Nucleus accumbens (tissue), 56 donors: ENCODE measurements around the gene ACKR1.

Source experiments
- DNase-seq, 56 donors: peaks; one replicate each; lab custom pipeline; 2025; lab: John Stamatoyannopoulos, UW

The ACKR1 gene, protein sequence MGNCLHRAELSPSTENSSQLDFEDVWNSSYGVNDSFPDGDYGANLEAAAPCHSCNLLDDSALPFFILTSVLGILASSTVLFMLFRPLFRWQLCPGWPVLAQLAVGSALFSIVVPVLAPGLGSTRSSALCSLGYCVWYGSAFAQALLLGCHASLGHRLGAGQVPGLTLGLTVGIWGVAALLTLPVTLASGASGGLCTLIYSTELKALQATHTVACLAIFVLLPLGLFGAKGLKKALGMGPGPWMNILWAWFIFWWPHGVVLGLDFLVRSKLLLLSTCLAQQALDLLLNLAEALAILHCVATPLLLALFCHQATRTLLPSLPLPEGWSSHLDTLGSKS

DNA sequence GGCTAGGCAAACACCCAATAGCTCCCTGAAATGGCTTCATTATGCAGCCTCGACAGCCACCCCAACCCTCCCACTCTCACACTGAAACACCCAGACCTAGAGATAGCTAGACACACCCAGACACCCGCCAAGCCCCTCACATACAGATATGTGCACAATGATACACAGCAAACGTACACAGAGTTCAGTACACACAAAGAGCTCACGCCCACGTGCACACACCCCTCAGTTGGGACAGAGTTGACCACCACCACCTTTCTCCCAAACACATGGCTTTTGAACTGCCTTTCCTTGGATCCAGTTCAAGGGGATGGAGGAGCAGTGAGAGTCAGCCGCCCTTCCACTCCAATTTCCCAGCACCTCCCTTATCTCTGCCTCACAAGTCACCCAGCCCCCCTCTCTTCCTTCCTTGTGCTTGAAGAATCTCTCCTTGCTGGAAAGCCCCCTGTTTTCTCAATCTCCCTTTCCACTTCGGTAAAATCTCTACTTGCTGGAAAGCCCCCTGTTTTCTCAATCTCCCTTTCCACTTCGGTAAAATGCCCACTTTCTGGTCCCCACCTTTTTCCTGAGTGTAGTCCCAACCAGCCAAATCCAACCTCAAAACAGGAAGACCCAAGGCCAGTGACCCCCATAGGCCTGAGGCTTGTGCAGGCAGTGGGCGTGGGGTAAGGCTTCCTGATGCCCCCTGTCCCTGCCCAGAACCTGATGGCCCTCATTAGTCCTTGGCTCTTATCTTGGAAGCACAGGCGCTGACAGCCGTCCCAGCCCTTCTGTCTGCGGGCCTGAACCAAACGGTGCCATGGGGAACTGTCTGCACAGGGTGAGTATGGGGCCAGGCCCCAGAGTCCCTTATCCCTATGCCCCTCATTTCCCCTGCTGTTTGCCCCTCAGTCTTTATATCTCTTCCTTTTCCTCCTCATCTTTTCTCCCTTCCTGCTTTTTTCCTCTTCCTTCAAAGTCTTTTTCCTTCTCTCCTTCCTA is at the start of gene ACKR1:
Gene ACKR1, plus strand, starts transcription at position 715 of the 981 bp plus-strand sequence. Its CDS starts 85 bp downstream, at position 800.
- DNase-seq, result no peak

DNA sequence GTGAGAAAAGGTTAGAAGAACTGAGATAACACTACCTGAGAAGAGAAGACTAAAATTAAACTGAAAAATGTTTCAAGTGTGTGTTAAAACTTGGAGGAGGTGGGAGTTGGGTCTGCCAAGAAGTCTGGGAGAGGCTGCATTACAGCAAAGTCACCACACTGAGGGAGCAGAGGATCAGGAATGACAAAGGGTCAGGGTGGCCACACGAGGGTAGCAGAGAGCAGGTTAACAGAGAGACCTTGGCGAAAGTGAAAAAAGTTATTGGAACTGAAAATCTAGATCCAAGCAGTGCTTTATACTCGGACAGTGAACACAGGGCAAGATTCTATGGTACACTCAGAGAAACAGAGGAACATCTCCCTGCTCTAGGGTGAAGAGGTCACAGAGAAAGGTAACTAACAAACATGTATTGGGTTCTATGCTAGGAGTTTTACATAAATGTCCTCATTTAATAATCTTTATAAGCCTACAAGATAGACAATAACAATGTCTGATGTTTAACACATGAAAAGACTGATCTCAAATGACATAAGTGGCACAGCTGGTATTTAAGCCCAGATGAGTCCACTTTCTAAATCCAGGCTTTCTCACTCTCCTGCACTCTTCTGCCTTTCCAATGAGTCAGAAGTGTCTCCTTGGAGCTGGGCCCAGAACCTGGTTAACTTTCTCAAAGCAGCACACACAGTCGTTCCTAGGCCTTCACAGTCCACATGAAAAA is 43.5 kb upstream of the ACKR1 start:
- DNase-seq, result peak in 46 of 56 donors; percentile 11 to 86 (median 60)

DNA sequence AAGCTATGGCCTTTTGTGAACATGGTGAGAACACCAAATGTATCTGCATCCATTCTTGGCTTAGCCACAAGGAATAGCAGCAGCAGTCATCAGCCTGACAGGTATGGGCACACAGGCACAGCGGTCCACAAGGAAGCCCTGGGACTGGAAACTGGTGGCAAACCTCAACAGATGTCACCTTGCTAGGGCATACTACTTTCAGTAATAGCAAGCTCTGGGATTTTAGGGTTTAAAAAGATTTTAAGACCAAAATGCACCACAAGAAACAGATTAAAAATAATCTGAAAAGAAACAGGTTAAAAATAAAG is 43.0 kb upstream of the ACKR1 start:
- no peak for DNase-seq

DNA sequence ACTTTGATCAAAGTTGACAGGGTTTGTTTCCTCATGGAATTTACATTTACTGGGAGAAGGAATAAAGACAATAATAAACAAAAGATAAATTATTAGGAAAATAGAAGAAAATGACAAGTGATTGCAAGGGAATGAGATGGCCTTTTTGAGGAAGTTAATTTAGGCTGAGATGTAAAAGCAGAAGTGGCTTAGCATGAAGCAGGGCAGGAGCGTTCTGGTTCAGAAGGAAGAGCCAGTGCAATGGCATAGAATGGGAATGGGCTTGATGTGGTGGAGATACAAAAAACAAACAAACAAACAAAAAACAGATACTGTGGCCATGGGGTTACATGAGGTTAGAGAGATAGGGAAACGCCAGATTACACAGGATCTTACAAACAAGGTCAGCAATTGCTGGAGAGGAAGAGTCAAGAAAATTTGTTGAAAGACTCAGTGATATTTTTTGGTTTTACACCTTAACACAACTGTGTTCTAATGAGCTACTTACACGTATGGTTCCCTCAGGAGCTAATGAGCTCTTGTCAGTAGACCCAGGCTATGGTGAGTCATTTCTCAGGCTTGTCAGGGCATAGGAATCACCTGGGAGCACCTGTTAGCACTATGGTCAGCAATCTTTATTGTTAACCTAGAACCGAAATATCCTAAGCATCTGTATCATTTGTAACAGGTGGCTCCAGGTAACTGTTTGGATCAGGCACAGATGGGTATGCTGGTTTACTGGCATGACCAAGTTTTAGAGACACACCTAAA is 42.0 kb upstream of the ACKR1 start:
- no peak for DNase-seq

DNA sequence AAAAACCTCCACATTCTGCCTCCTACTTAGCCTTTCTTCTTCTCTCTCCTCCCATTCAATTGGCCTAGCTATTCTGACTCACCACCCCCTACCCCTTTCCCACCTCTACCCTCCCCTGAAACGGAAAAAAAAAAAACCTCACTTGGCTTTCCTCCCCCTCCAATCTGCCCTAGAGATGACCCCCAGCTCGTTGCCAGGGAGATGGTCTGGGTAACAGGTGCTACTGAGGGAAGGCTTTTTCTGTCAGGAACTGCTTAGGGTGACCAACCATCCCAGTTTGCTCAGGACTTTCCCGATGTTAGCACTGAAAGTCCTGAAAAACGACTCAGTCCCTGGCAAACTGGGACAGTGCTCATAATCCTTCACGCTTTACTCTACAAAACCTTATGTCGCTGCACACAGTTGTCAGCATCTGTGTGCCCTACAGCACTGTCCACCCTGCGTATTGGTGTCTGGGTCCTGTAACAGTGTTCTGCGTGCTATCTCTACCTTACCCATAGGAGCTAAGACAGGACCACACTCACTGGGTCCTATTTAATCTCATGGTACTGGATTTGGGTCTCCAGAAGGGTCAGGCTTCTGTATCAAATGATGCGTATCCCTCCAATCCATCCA is 41.0 kb upstream of the ACKR1 start:
- DNase-seq, result no peak

DNA sequence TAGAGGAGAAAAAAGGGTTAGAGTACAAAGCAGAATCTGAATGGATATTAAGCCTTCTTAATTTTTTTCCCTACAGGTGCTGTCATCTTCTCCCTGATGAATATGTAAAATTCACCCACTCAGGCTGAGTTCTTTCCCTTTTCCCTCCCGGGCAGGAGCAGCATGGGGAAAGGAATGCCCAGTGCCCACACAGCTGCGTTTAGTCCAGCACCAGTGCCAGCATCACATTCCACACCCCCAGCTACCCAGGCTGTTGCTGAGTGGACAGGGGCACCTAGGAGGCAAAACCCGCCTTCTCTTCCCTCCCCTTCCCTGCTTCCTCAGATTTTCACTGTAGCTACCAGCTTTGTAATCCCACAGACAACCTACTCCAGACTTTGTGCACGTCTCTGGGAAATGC is 36.6 kb upstream of the ACKR1 start:
- peak in 2 of 56 donors; percentile 14 to 50 for DNase-seq

DNA sequence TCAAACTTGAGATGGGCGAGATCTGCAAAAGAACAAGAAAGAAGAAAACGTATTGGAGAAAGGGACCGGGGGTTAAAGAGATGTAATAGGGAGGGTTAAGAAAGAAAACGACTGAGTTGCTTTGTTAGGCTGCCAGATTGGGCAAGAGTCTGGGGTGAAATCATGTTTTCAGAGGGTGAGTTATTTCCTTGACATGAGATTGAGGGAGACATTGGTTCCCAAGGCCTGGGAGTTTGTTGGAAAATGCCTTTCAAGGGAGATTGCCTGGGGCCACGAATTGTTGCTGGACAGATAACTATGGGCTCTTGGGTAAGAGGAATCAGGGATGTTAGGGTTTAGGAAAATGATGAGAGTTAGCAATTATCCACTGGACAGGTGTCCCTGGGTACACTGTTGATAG is 34.0 kb upstream of the ACKR1 start:
- DNase-seq, result no peak

DNA sequence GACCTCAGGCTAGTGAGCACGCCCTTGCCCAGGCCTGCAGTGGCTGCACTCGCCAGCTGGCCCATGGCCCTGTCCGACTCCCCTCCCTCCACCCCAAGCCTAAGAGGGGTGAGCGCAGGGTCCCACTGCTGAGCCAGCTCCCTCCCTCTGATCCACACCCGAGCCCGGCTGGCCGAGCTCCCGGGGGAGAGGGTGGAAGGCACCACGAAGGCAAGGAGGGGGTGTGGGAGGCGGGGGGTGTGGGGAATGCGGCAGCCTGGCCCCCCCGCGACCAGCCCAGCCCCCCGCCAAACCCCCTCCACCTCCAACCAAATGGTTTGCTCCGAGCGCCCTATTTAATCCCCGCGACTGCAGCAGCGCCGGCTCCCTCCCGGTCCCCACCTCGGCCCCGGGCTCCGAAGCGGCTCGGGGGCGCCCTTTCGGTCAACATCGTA is 33.4 kb upstream of the ACKR1 start, which contains the start of gene CADM3:
Gene CADM3, plus strand, starts transcription at position 362 of the 434 bp plus-strand sequence. CDS start 151 bp downstream, outside the sequence.
- peak in 44 of 56 donors; percentile 19 to 83 (median 62) for DNase-seq

DNA sequence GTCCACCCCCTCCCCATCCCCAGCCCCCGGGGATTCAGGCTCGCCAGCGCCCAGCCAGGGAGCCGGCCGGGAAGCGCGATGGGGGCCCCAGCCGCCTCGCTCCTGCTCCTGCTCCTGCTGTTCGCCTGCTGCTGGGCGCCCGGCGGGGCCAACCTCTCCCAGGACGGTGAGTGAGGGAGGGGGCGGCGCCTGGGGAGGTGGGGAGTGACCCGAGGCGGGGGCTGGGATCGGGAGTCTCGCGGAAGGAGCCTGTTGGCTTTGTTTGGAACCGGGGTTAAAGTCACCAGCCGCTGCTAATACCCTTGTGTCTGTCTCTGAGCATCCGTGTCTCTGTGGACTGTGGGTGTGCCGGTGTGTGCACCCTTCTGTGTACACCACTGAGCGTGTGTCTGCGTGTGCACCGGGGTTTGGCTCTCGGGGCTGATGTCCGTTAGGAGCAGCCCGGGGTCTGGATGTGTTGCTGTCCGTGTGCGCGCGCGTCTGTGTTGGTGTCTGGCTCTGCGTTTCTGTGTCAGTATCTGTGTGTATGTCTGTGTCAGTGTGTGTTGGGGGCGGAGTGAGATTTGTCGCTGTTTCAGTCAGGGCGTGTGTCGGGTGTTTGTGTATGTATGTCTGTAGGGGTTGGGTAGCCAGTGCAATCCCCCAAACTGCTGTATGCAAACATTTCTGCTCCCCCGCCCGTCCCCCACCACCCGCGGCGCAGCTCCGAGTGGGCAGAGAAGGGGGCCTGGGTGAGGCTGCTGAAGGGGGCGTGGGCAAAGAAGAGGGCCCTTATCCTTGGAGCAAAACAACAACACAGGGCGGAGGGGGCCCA is 32.8 kb upstream of the ACKR1 start:
- peak in 22 of 56 donors; percentile 4 to 80 (median 54) for DNase-seq

DNA sequence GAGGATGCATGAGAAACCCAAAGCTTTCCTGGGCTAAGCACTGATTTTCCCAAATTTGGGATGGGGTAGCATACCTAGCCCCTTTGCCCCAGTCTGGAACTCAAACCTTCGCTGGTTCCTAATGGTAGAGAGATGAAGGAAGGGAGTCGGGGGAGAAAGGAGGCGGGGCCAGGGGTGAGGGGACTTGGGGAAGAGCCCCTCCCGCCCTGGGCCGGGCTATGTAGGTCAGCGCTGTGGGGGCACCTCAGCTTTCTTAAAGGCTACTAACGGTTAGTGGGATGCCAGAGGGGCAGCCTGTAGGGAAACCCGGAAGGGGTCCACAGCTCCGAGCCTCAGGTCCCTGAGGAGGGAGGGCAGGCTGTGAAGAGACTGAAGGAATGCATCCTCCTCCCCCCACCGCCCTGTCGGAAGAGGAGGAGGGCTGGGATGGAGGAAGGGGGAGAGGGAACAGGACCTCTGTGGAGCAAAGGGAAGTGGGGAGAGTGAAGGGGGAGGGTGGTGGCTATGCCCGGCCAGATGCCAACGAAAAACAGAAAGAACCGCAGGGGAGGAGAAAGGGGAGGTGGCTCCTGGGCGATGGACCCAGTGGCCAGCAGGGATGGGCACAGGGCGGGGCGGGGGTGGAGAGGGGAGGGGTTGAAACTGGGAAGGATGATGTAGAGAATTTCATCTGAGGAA is 31.9 kb upstream of the ACKR1 start:
- peak in 22 of 56 donors; percentile 11 to 60 (median 38) for DNase-seq

DNA sequence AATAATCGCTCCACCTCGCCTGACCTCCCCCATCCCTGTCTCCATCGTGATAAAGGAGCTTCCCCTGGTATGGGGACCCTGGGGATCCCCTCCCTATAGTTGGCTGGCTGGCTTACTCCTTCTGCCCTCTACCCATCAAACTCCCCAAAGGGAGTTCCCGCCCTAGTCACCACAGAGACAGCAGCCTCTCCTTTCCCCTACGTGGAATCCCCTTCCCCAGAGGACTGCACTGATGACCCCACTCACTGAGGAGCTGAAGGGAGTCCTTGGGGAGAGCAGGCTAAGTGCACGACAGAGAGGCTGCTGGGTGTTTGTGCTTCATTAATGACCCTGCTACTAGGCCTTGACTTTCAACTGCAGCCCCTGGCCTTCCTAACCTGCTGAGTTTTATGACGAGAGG is 31.4 kb upstream of the ACKR1 start:
- DNase-seq, result no peak

DNA sequence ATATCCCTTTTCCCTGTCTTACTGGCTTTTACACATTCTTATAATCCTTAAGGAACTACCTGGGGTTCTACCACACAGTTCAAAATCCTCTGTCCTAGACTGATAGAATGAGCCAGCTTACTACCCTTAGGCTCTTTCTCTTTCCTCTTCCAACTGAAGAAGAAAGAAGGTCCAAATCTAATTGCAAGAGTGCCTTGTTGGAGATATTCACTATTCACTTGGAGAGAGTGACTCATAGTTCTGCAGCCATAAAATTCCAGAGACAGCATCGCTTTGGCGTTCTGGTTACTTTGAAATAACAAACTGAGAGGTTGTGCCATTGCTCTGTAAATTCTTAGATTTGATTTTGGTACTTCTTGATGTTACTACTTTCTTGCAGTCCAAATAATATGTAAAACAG is 29.1 kb upstream of the ACKR1 start:
- no peak for DNase-seq

DNA sequence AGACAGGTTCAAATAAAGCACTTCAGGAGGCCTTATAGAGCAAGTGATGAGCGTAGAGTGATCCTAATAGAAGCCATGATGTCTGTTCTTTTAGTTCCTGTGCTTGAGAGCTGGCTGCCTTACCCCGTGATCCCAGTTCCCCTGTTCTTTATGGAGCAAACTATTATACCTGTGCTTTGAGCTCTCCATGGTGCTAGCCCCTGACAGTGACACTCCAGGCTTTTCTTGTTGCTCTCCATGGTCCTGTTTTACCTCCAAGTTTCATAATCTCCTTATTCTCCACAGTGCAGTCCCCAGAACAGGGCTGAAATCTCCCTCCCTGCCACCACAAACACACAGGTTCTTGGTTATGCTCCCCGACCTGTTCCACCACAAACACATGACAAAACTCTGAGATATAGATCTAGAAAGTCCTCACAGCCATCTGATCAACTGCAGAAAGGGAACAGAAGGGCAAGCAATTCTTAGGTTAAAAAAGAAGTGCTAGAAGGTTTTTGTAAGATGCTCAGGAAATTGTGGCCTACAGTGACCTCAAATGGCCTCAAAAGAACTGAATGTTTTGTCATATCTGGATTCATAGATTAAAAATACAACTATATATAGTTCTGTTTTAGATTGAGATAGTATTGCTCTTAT is 27.3 kb upstream of the ACKR1 start:
- no peak for DNase-seq

DNA sequence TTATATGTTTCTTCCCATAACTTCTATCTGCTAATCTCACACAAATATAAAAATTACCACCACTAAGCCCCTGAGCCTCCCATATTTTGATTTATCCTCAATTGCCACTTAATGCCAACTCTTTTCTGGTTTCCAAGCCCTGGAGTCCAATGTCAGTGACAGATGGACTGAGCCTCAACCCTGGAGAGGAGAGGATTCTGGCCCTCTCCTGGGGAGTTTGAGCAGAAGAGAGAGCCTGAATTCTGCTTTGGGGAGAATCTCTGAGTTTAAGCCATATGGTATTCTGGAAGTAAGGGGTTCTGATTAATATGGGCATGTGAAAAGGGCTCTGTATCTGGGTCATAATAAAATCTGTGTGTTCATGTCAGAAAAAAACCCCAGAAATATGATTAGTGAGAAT is 24.8 kb upstream of the ACKR1 start:
- no peak for DNase-seq

DNA sequence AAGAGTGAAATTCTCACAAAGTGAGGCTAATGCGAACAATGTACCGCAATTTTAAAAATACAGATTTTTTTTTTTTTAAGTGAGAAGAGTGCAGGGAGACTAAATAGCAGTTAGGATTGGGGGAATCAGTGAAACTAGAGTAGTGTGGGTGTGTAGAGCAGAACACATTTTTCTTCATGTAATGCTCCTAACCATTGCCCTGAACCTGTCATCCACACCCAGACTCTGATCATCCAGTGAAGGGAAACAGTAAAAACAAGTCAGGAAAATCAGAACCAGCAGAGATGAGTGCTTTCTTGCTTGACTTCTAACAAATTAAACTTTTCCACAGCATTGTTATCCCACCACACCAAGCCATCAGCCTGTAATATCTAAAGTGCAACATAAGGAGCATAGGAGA is 24.2 kb upstream of the ACKR1 start:
- no peak for DNase-seq

DNA sequence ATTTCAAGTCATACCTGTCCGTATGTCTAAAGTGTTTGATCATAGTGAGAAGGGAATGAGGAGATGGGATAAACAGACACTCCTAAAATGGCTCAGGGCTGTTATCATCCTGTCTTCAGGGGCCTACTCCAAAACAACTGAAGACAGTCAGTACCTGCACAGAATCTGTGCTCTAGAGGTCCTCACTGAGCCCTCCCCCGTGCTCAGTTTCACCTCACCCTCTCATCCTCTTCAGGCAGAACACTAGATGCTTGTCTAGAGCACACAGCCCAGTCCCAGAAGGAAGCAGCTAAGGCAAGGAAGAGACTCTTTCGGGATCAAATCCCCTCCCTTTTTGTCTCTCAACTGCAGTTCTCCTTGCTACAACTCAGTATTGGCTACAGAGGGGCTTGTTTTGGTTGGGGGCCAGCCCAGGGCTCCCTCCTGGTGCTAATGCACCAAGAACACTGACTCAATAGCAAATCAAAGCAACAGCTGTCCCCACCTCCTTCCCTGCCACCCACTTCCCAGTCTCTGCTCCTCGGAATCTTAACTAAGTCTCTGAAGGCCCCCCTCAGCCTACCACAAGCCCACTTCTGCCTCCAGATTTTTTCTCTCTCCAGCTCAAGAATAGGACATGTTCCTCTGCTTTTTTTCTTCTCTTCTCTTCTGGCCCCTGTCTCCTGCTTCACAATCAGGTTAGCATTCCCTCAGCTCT is 23.2 kb upstream of the ACKR1 start:
- no peak for DNase-seq

DNA sequence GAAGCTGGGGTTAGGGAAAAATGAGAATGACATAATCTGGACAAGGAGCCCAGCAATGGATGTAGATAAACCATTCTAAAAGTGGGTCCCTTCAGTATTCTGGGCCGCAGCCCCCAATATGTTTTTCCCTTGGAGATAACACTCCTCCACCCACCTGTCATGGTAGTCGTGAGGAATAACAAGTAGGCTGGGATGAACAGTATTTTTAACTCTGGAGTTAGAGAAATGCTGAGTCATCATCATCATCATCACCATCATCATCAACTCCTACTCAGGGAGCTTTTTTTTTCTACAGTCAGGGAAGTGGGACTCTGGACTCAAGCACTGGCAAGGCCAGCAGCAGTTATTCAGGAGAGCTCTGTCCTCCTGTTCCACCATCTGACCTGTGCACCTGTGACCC is 20.5 kb upstream of the ACKR1 start:
- peak in 1 of 56 donors; percentile 38 for DNase-seq
